CMK (cell line): ENCODE measurements around the gene SV2C.
"Not testable (repeated sequence)": the region's sequence is repeated elsewhere in the genome, so short reads cannot be mapped to it uniquely, and the experiment has no call there.

Source experiments
- DNase-seq: peaks from one replicate; pipeline ENCODE4 v3.0.0-alpha.2; 2010; ENCODE audit warnings: low read depth

SV2C gene

DNA sequence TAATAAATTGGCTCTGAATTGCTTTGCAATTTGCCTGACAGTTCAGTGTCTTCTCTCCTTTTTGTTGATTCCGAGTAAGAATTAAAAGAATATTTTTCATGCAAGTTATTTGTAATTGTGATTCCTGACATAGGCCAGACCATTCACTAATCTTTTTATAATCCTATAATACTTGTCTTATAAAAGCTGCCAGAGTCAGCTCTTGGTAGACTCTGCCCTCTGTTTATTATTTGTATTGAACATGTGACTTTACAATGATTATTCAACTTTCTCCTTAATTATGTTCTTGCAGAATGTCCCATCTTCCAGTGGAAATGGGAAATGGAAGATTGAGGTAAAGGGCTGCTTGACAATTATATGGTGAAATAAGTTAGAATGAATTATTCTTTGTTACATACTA lies 121.0 kb downstream of the SV2C start:
- no peak for DNase-seq

DNA sequence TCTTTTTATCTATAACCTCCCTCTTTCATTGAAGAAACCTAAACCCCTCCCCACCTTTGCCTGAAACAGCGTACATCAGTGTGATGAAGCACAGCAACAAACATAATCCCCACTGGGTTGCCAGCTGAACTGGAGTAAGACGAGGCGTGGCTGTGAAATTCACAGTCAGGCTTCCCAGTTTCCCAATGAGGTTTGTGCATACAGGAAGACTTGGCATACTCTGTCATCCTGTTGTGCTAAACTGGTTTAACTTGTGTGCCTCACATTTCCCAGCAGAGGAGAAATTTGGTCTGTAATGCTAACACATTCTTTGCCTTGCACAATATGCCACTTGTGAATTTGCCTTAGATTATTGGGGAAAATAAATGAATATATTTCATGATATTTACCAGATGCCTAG lies 121.5 kb downstream of the SV2C start:
- DNase-seq = no peak

DNA sequence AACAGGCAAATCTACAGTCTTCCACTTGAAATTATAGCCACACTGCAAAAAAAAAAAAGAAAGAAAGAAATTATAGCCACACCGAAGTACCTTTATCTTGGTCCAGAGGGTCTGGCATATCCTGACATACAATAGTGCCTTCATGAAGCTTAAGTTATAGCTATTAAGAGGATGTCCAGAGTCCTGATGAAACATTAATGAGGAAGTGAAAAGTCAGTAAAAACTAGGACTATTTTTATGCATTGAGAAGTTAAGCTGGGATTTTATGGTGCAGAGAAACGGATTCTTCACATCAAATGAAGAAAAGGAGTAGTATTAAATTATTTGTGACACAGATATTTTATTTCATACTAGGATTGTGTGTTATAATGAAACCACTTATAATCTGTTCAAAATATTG lies 123.9 kb downstream of the SV2C start:
- DNase-seq = no peak

DNA sequence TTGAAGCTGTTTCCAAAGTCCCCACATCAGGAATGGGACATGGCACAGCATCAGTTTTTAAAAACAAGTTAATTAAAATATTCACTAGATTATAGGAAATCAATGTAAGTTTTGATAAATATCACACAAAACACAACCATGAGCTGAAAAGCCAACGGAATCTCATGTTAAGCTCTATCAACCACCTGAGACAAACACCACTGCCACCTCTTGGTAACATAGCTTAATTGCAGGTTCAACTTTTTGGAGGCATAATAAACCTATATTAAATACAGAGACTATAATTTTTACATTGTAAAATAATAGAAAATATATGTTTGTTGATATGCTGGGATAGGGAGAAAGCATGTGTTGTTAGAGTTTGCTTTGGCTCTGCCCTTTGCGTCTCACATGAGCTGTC lies 126.1 kb downstream of the SV2C start:
- DNase-seq = no peak

DNA sequence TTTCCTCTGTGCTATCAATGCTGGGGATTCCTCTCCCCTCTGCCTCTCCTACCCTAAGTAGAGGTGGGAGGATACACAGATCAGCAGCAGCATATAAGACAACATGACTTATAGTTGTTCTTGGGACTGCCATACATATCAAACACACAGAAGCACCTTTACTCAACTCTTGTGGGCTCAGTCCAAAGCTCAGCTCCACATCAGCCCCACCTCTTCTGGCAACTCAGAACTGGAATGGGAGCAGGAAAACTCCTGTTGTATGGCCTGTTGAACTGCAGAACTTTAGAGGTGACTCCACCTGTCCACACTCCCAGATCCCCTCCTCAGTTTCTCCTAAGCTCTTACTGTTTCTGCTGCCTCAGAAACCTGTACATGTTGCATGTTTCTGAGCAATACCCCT lies 127.8 kb downstream of the SV2C start:
- DNase-seq = no peak

DNA sequence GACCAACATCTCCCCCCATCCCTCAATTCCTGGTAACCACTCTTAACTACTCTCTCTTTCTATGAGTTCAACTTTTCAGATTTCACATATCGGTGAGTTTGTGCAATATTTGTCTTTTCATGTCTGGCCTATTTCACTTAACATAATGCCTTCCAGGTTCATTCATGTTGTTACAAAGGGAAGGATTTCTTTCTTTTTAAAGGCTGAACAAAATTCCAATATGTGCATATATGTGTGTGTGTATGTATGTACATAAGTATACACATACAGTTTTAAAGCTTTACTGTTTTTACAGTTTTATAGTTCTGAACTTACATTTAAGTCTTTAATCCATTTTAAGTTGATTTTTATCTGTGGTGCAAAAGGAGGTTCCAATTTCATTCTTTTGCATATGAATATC lies 130.7 kb downstream of the SV2C start:
- DNase-seq = no peak

DNA sequence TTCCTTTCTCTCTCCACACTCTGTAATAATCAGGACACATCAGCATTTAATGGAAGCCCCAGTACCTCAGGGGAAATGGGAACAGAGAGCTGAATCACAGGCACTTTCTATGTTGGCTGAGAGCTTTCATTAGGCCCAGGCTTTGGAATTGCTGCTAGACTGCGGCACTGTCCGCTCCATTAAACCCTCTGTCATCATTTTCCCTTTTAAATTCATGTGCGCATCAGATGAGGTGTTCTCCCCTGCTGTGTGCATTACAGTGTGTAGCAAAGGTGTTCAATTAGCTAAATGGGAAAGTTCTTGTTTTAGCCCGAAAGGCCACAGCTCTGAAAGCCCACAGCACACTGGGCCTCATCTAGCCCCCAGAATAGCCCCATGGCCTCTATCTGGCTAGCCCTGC lies 133.6 kb downstream of the SV2C start:
- no peak for DNase-seq

DNA sequence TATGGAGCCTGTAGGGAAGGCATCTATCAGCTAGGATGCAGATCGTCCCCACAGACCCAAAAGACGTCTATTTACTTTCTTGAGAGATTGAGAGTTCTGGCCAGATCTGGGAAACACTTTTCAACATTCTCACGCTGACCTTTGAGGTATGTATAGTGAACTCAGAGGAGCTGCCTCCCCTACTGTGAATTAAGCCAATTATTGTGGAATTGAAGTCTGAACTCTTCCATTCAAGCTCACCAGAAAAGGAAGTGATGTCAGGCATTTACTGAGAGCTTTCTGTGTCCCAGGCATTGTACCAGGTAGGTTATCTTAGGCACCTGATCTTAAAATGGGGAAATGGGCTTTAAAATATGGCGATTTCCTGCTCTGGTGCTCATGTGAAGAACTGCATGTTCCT lies 136.5 kb downstream of the SV2C start:
- no peak for DNase-seq

DNA sequence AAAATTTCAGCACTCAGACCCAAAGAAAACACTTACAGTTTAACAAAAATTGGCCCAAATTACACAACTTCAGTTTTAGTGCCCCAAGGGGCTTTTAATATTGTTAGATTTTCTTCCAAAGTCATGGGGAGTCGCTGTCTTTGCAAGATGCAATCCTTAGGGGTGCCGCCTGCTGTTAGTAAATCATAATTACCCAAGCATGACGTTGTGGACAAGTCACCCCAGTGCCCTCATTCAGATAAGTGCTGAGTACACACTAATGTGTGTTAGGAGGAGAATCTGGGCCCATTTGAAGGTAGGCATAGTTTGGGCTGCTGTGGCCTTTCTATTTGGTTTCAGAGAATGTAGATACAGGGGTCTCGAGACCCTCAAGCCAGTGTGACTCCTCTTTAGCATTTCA lies 138.1 kb downstream of the SV2C start:
- DNase-seq = no peak

DNA sequence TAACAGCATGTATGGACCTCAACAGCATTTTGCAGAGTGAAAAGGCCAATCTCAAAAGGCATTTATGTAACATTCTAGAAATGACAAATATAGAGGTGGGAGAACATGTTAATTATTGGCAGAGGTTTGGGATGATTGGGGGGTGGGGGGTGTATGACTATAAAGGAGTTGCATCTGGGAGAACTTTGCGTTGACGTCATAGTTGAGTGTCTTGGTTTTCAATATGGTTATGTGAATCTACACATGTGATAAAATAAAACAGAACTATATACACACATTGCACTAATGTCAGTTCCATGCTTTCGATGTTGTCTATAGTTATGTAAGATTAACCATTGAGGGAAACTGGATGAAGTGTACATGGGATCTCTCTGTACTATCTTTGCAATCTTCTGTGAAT lies 139.1 kb downstream of the SV2C start:
- DNase-seq = no peak

DNA sequence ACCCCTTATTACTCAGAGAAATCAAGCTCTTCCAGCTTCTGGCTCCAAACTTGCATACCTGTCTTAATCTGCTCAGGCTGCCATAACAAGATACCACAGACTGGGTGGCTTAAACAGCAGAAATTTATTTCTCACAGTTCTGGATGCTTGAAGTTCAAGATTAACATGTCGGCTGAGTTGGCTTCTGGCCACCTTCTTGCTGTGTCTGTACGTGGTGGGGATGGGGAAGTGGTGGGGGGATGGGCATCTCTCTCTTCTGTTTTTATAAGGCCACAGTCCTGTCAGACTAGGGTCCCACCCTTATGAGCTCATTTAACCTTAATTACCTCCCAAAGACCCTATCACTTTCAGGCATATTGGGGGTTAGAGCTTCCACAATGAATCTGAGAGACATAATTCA lies 140.5 kb downstream of the SV2C start:
- no peak for DNase-seq

DNA sequence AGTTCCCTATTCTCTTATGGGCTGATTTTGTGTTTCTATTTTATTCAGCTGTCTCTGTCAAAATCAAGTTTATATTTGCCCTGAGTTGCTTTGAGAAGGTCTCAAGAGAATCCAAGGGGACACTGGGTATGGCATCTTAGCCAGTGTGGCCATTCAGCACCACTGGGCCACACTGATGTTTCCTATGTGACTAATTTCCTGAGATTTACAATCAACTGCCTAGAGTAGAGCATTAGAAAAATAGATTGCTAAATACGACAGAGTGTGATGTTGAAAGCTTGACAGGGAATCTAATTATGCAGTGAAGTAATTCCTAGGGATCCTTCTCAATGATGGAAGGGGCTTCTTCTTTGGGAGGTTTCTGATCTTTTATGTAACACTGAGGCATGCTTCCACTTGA lies 141.7 kb downstream of the SV2C start:
- no peak for DNase-seq

DNA sequence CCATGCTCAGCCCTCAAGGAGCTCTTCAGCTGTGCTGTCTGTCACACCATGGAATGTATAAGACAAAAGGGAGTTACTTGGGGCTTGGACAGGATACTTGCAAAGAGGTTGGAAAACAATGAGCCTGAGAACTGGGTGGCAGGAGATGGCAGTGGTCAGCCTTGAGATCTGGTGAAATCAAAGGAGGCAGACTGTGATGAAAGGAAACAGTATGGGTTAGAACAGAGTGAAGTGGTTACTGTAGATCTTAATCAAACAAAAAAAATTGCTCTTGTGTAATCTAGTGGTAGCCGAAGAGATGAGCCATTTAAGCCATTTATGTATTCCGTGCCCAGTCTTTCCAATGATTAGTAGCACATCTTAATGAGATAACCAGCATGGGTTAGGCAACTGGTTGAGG lies 142.2 kb downstream of the SV2C start:
- DNase-seq = no peak

DNA sequence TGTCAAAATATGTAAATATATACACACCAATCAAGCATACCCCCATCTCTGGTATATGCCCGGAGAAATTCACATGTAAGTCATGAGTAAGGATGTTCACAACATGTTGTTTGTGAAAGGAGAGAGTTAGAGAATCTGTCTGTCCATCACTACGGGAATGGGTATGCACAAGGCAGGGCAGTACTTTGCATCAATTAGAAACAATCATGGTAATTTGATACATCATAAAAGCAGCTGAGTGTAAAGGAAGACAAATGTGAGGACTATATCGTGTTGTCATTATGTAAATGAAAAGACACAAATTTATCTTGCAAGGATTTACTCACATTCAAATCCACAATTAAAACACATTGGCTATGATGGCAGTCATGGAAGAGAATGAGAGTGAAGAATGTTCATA lies 146.7 kb downstream of the SV2C start:
- no peak for DNase-seq

DNA sequence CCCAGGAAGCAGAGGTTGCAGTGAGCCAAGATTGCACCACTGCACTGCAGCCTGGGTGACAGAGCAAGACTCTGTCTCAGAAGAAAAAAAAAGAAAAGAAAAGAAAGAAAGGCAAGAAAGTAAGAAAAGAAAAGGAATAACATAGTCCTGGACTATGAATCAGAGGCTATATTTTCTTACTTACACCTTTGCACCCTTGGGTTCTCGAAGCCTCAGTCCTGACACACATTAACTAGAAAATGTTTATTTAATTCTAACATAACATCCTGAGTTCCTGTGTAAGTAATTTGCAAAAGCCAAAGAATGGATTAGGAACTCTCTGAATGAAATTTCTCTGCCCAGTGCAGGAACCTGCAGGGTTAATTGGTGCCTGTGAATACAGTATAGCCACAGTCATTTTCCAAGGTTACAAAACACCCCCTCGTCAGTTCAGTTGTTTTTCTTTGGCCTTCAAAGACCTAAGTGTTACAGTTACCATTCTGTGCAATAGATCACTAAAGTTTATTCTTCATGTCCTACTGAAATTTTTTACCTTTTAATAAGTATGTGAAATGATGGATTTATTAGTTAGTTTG lies 147.6 kb downstream of the SV2C start:
- DNase-seq = no peak

DNA sequence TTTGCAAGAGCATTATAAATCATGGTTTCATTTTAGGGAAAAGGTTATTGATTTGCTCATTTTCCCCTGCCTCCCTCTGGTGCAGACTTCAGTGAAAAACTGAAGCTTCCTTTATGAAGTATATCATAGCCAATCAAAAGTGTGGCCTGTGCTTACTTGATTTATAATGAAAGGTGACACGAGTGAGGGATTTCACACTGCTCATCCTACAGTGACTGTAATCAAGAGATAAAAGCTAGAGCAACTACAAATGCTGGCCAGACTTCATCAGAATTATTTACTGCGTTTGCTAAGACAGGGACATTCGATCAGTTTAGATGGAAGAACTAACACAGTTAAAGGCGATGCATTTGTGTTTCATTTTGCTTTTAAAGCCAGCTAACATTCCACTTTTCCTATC lies 151.5 kb downstream of the SV2C start:
- no peak for DNase-seq

DNA sequence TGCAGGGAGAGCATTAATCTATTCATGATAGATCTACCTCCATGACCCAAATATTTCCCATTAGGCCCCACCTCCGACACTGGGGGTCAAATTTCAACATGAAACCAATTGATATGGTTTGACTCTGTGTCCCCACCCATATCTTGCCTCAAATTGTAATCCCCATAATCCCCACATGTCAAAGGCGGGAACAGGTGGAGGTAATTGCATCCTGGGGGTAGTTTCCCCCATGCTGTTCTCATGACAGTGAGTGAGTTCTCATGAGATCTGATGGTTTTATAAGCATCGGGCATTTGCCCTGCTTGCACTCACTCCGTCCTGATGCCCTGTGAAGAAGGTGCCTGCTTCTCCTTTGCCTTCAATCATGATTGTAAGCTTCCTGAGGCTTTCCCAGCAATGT lies 153.5 kb downstream of the SV2C start:
- no peak for DNase-seq

DNA sequence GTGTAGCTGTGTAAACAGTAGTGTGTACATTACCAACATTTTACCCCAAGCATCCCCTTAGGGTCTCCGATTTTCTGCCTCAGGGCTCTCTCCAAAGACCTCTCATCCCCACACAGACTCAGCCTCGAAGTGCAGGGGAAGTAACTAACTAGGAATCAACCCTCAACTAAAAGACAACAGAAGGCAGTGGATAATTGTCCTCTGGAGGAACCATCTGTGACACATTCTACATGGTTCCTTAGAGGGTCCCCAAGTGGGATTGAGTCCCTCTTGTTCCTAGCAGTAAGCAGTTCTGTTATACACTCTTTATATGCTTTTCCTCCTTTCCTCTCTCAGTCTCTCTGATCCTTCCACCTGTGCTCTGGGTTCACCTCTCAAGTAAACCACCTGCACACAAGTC lies 157.2 kb downstream of the SV2C start:
- DNase-seq = no peak

DNA sequence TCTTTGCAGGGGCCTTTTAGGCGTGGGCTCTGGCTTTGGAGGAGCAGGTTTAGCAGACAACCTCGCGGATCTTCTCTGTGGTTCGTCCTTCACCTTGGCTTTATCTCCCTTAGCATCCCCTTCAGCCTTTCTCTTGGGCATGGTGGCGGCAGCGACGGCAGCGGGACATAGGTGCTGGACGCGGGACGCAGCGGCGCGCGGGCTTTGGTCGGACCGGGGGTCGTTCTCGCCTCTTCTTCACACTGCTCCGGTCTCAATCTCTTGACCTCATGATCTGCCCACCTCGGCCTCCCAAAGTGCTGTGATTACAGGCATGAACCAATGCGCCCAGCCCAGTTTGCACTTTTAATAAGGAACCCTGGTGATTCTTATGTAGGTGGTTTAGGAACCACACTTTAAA lies 159.0 kb downstream of the SV2C start:
- DNase-seq = not testable (repeated sequence)

DNA sequence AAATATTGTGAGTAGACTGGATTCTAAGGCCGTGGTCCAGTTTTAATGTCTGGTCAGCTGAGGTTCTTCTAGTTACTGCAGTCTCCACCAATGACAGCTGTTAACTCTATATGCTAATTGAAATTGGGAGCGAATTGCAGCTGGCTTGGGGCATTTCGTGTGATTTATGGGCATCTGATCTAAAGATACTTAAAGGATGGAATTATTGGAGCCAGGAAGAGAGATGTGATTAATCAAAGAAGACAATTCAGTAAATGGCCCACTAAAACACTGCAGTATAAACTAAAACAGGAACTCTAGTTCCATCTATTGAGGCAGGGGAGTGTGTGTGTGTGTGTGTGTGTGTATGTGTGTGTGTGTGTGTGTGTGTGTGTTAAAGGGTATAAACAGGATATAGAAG lies 162.4 kb downstream of the SV2C start:
- no peak for DNase-seq

DNA sequence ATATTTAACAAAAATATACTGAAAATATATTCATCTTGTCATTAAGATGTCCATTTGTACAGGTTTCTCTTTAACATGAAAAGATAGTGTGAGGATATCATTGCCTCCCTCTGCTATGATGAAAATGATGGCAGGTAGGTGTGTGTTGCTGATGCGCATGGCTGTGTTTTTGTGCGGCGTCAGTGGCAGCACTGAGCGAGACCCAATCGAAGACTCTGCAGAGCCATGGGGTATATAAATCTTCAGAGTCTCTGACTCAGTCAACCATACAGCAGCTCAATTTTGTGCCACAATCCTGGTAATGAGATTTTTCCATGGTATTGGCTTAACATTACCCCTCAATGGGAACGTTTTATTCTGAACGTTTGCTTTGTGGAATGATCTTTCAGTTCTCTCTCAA lies 166.4 kb downstream of the SV2C start:
- no peak for DNase-seq

DNA sequence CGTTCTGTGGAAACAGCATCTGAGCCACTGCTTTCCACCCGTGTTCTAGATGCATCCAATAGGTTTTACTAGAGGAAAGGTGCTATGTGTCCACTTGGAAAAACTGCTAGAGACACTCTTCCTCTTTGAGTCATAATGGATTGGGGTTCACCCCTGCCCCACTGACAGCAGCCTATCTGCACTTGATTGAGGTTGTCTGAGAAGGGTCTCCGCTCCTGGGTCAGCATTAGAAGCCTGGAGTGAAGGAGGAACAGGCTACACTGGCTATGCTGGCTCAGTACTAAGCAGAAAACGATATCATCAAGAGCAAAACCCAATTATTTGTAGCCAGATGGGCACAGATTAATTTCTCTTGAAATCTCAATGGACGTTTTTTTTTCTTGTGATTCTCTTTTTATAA lies 167.3 kb downstream of the SV2C start:
- DNase-seq = no peak

DNA sequence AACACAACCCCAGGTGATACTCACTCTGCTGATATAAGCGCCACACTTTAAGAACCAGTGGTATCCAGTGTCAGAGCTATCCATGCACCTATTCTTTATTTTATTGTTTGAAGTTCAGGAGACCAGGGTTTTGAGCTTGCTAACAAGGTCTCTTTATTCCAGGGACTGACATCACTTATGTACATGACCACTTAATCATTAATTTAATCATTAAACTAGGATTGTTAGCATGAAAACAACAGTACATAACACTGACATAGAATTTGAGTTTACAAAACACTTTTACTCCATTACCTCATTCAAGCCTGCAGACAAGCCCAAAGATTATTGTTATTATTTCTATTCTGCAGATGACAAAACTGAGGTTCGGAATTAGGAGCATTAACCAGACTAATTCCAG lies 168.5 kb downstream of the SV2C start:
- no peak for DNase-seq

DNA sequence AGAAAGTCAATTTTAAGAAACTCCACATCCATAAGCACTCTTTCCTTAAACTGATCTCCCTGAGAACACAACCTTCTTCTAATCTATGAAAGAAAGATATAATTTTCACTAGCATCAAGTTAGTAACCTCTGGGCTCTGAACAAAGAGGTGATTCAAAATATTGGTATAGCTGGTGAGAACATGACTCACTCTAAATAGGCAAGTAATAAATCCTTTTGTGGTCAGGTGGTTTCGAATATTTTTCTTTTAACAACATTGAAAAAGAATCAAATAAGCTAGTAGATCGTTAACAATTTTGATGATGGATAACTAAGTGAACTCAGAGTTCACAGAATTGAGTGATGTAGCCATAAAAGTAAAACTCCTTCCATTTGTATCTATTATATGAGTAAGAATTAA lies 169.3 kb downstream of the SV2C start:
- DNase-seq = no peak
